Upper lobe of left lung (tissue), 4 donors: Measurements from ENCODE around the gene GNPTAB.

Source experiments
- EP300 ChIP-seq, 4 donors: sonication (generic); formaldehyde crosslinking; IDR thresholded peaks; one replicate each; pipeline ENCODE4 v1.5.1; 2017; ENCODE audit warnings: antibody characterized with exemption in 4 of 4, control low read depth in 2 of 4
- POLR2A ChIP-seq, 4 donors: fragments of 450-650 bp; IDR thresholded peaks; one replicate each; pipeline ENCODE4 v1.5.1; 2016 to 2017; ENCODE audit warnings: antibody characterized with exemption in 4 of 4, mild to moderate bottlenecking in 2 of 4
- POLR2AphosphoS5 ChIP-seq, 2 donors: sonication (generic); formaldehyde crosslinking; IDR thresholded peaks; one replicate each; pipeline ENCODE4 v1.5.1; 2017; ENCODE audit warnings: antibody characterized with exemption in 2 of 2
- TF ChIP-seq, protein P1 (sequence below), 6 experiments: fragments of 450-650 bp in 4 of 6; fragments of 200-600 bp in 2 of 6; sonication (generic) in 2 of 6; IDR thresholded peaks; one replicate each; pipeline ENCODE4 v1.5.1; 2016 to 2019; ENCODE audit warnings: antibody characterized with exemption in 6 of 6

DNA sequence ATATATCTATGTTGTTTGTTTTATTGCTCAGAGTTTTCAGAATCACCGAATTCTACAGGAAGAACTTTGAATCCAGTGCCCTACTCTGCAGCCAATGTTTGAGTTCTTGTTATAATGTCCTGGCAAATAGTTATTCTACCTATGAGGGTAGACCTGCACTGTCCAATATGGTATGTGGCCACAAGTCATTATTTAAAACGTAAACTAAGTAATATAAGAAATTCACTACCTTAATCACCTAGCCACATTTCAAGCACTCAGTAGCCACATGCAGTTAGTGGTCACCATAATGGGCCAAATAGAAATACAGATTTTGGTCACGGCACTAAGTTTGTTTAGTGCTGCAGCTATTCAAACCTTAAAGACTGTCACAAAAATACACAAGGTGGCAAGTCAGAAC, 26.4 kb downstream of the GNPTAB start:
- TF ChIP-seq, protein P1, sequence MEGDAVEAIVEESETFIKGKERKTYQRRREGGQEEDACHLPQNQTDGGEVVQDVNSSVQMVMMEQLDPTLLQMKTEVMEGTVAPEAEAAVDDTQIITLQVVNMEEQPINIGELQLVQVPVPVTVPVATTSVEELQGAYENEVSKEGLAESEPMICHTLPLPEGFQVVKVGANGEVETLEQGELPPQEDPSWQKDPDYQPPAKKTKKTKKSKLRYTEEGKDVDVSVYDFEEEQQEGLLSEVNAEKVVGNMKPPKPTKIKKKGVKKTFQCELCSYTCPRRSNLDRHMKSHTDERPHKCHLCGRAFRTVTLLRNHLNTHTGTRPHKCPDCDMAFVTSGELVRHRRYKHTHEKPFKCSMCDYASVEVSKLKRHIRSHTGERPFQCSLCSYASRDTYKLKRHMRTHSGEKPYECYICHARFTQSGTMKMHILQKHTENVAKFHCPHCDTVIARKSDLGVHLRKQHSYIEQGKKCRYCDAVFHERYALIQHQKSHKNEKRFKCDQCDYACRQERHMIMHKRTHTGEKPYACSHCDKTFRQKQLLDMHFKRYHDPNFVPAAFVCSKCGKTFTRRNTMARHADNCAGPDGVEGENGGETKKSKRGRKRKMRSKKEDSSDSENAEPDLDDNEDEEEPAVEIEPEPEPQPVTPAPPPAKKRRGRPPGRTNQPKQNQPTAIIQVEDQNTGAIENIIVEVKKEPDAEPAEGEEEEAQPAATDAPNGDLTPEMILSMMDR (IDR thresholded peaks at IDR 0.05), result no peak
- TF ChIP-seq POLR2AphosphoS5 (IDR thresholded peaks at IDR 0.05) (no peak), POLR2A (IDR thresholded peaks at IDR 0.05) (no peak), EP300 (IDR thresholded peaks at IDR 0.05) (no peak)
